Liver (tissue), 9 donors: ENCODE data around the gene ACSF2. TPM values are rescaled to one million over a fixed set of nuclear protein-coding genes. Genes with fewer than 3 reads are reported as not detected.
"Not testable (repeated sequence)": the region's sequence is repeated elsewhere in the genome, so short reads cannot be mapped to it uniquely, and the experiment has no call there.

Source experiments
- DNase-seq: peaks from one replicate; pipeline ENCODE4 v3.0.0-alpha.2; 2017; ENCODE audit warnings: low spot score
- H3K27ac ChIP-seq, 2 donors: one replicate each; pipeline ENCODE4 v1.7.0; 2013; ENCODE audit warnings: inconsistent platforms in 2 of 2, low read length in 2 of 2, control low read depth in 1 of 2, low read depth in 1 of 2, mild to moderate bottlenecking in 1 of 2
- H3K27me3 ChIP-seq, 4 donors: one replicate each; pipeline versions ENCODE4 v1.6.1 to v1.7.0; 2013; ENCODE audit warnings: low read length in 3 of 4, inconsistent platforms in 1 of 4, mild to moderate bottlenecking in 1 of 4, moderate library complexity in 1 of 4; ENCODE audit not compliant: control insufficient read depth in 4 of 4, insufficient read depth in 4 of 4
- H3K36me3 ChIP-seq, 4 donors: one replicate each; pipeline versions ENCODE4 v1.6.1 to v1.7.0; 2013; ENCODE audit warnings: low read length in 3 of 4, mild to moderate bottlenecking in 3 of 4, low read depth in 1 of 4, moderate library complexity in 1 of 4; ENCODE audit not compliant: control insufficient read depth in 4 of 4, insufficient read depth in 3 of 4
- H3K4me1 ChIP-seq, 4 donors: one replicate each; pipeline versions ENCODE4 v1.6.1 to v1.7.0; 2013; ENCODE audit warnings: low read length in 3 of 4, mild to moderate bottlenecking in 3 of 4, moderate library complexity in 1 of 4; ENCODE audit not compliant: control insufficient read depth in 4 of 4, insufficient read depth in 4 of 4
- H3K4me3 ChIP-seq, 3 donors: one replicate each; pipeline versions ENCODE4 v1.6.1 to v1.7.0; 2013; ENCODE audit warnings: low read length in 3 of 3, control low read depth in 1 of 3, low read depth in 1 of 3, mild to moderate bottlenecking in 1 of 3
- H3K9ac ChIP-seq, 2 donors: one replicate each; pipeline ENCODE4 v1.7.0; 2013; ENCODE audit warnings: low read length in 2 of 2, mild to moderate bottlenecking in 2 of 2, moderate library complexity in 2 of 2, control low read depth in 1 of 2, low read depth in 1 of 2
- H3K9me3 ChIP-seq, 4 donors: one replicate each; pipeline versions ENCODE4 v1.6.1 to v1.7.0; 2013; ENCODE audit warnings: low read length in 3 of 4; ENCODE audit not compliant: control insufficient read depth in 4 of 4
- EGR1 ChIP-seq, 2 donors: IDR thresholded peaks; 2 replicates each; pipeline ENCODE4 v1.6.1; 2016 to 2018; ENCODE audit warnings: antibody characterized with exemption in 2 of 2, low read depth in 2 of 2
- FOXA1 ChIP-seq: IDR thresholded peaks from 2 replicates; pipeline ENCODE4 v1.6.1; 2016; ENCODE audit warnings: antibody characterized with exemption
- FOXA2 ChIP-seq: IDR thresholded peaks from 2 replicates; pipeline ENCODE4 v1.6.1; 2016; ENCODE audit warnings: antibody characterized with exemption
- GABPA ChIP-seq, 2 donors: IDR thresholded peaks in 1 of 2; conservative IDR thresholded peaks in 1 of 2; 2 replicates each; pipeline ENCODE4 v1.6.1; 2016; ENCODE audit warnings: antibody characterized with exemption in 2 of 2, mild to moderate bottlenecking in 1 of 2, moderate library complexity in 1 of 2
- HNF4A ChIP-seq, 2 donors: conservative IDR thresholded peaks; 2 replicates each; pipeline ENCODE4 v1.6.1; 2016; ENCODE audit warnings: antibody characterized with exemption in 2 of 2, mild to moderate bottlenecking in 2 of 2
- HNF4G ChIP-seq: IDR thresholded peaks from 2 replicates; pipeline ENCODE4 v1.6.1; 2016; ENCODE audit warnings: antibody characterized with exemption
- JUND ChIP-seq, 2 donors: IDR thresholded peaks; 2 replicates each; pipeline ENCODE4 v1.6.1; 2016; ENCODE audit warnings: antibody characterized with exemption in 2 of 2
- NR2F2 ChIP-seq: IDR thresholded peaks from 2 replicates; pipeline ENCODE4 v1.6.1; 2016; ENCODE audit warnings: antibody characterized with exemption
- RAD21 ChIP-seq, 2 donors: IDR thresholded peaks; 2 replicates each; pipeline ENCODE4 v1.6.1; 2016; ENCODE audit warnings: antibody characterized with exemption in 2 of 2, mild to moderate bottlenecking in 2 of 2
- RXRA ChIP-seq, 2 donors: IDR thresholded peaks; 2 replicates each; pipeline ENCODE4 v1.6.1; 2017 to 2018; ENCODE audit warnings: antibody characterized with exemption in 2 of 2, mild to moderate bottlenecking in 1 of 2
- SP1 ChIP-seq: IDR thresholded peaks from 2 replicates; pipeline ENCODE4 v1.6.1; 2018; ENCODE audit warnings: antibody characterized with exemption, mild to moderate bottlenecking
- TAF1 ChIP-seq: conservative IDR thresholded peaks from 2 replicates; pipeline ENCODE4 v1.6.1; 2016; ENCODE audit warnings: antibody characterized with exemption, mild to moderate bottlenecking
- YY1 ChIP-seq: IDR thresholded peaks from 2 replicates; pipeline ENCODE4 v1.6.1; 2016; ENCODE audit warnings: antibody characterized with exemption, mild to moderate bottlenecking
- WGBS: extraction: QIAGEN DNeasy Blood & Tissue Kit; methylation state at CpG from one replicate; pipeline ENCODE4 v1.1.7; 2013; 5-methylcytosine and 5-hydroxymethylcytosine counted together
- polyA plus RNA-seq, 2 donors: library from polyadenylated mRNA; stranded (reverse) in 1 of 2; unstranded in 1 of 2; fragments of 200-250 nt in 1 of 2; fragments of >200 nt in 1 of 2; fragmentation: Nextera tagmentation in 1 of 2; extraction: Ambion mirVana in 1 of 2; gene quantifications; one replicate each; pipeline versions ENCODE4 v1.2.1 to v1.2.3, GENCODE V29; 2013 to 2015
- total RNA-seq, 2 donors: library from RNA; depleted of rRNA; stranded (reverse); fragments of >200 nt; gene quantifications; one replicate each; pipeline ENCODE4 v1.2.3, GENCODE V29; 2014
- TF ChIP-seq, protein P1 (sequence below): IDR thresholded peaks from 2 replicates; pipeline ENCODE4 v1.6.1; 2016; ENCODE audit warnings: antibody characterized with exemption
- TF ChIP-seq, protein P2 (sequence below): IDR thresholded peaks from 2 replicates; pipeline ENCODE4 v1.6.1; 2016; ENCODE audit warnings: antibody characterized with exemption
- TF ChIP-seq, protein P3 (sequence below): IDR thresholded peaks from 2 replicates; pipeline ENCODE4 v1.6.1; 2016; ENCODE audit warnings: antibody characterized with exemption
- TF ChIP-seq, protein P4 (sequence below): IDR thresholded peaks from 2 replicates; pipeline ENCODE4 v1.6.1; 2016; ENCODE audit warnings: antibody characterized with exemption, mild to moderate bottlenecking
- TF ChIP-seq, protein P5 (sequence below): fragments of 150-350 bp; IDR thresholded peaks from 2 replicates; pipeline ENCODE4 v1.5.1; 2017; ENCODE audit warnings: improper control_type of control experiment, low read depth, low read length; ENCODE audit not compliant: missing input control
- donor health status: healthy.
- donor health status: healthy.
- donor health status: healthy.
- donor health status: healthy.
- donor health status: healthy.

ACSF2 gene
- total and polyA plus RNA-seq, 4 donors: 18.9 to 34.3 (median 21.1) TPM

DNA sequence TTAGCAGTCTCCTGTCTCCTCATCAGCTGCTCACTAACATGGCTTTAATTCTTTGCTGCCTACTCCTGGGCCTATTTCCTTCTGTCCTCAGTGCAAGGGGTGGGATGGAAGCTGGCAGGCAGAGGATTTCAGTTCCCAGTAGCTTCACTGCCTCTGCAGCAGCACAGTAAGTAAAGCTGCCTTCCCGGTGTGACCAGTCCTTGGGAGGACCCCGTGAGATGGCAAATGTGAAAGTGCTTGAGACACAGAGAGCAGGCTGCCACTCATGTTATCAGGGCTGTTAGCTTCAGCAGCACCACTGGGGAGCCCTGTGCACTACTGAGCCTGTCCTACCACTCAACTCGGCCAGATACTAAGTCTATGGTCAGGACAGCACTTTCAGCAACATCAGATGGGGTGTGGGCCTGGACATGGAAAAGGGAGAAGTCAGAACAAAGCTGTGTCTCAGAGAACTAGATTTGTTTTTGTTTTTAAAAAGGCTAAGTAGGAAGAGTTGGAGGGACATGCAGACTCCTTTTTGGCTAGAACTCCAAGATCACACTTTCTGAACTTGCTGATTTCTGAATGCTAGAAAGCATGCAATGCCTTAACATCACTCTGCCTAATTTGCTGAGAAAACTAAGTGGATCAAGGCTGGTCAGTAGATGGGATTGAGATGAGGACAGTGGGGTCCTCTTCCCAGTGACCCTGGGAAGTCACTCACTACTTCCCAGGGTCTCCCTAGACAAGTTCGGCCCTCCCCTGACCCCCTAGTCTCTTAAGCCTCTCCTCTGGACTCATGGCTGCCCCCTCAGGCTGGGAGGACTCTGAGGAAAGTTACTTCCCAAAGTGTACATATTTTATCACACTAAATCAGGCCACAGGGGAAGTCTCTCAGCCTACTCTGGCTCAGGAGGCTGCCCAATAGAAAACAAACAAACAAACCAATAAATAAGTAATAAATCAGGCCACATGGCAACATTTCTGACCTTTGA, 1.1 kb downstream of the ACSF2 start:
- peak overlapping the region; percentile 59 to 85 (median 77) for H3K4me3 ChIP-seq
- peaks cover 0 to 3% (median 0%) of the 10 kb centered on the region in 4 donors for H3K36me3 ChIP-seq
- H3K27me3 ChIP-seq: no peaks in the 10 kb centered on the region
- no peak for DNase-seq
- peak overlapping the region; percentile 39 to 58 for H3K27ac ChIP-seq
- H3K4me1 ChIP-seq: peaks cover 22 to 51% (median 45%) of the 10 kb centered on the region in 4 donors
- H3K9me3 ChIP-seq: no peaks in the 10 kb centered on the region
- TF ChIP-seq RAD21 (IDR thresholded peaks at IDR 0.05) (peak in 1 of 2 donors; percentile 11), FOXA2 (no peak), HNF4A (conservative IDR thresholded peaks at IDR 0.05) (peak in 1 of 2 donors; percentile 36)
- WGBS: 14% methylated on average over 4 of the region's 4 CpGs
- peak overlapping the region; percentile 14 to 40 for H3K9ac ChIP-seq

DNA sequence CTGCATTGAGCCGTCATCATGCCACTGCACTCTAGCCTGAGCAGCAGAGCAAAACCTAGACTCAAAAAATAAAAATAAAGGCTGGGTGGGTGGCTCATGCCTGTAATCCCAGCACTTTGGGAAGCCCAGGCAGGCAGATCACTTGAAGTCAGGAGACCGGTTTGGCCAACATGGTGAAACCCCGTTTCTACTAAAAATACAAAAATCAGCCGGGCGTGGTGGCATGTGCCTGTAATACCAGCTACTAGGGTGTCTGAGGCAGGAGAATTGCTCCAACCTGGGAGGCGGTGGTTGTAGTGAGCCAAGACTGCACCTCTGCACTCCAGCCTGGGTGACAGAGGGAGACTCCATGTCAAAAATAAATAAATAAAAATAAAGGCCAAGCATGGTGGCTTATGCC, 2.1 kb downstream of the ACSF2 start:
- not testable (repeated sequence) for H3K9me3 ChIP-seq, DNase-seq, H3K36me3 ChIP-seq, H3K4me3 ChIP-seq, H3K9ac ChIP-seq, H3K27me3 ChIP-seq
- 77% methylated on average over 6 of the region's 6 CpGs for WGBS
- H3K4me1 ChIP-seq: peaks cover 22 to 47% (median 44%) of the 10 kb centered on the region in 4 donors
- peak overlapping the region in 1 of 2 donors; percentile 45 for H3K27ac ChIP-seq

DNA sequence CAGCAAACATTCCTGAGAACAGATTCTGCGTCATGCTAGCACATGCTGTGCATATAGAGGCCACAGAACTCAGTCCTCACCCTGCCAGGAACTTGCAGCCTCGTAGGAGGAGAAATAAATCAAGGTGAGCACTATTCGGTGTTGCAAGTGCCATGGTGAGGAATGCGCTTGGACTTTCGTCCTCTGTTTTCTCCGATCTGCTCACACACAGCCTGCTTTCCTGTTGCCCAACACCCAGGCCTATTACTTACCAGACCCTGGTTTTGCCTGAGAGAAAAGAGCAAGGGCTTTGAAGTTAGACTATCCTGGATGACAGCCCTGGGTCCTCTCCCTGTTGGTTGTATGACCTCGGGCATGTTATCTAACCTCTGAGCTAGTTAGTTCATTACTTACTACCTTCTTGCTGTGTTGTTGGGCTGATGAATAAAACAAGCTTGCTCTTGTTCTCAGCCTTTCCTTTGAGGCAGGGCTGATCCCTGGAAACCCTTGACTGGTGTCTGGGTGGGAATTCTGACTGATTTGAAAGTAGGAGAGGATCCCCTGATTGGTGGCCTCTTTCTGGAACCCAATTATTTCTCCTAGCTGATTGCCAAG, 2.9 kb downstream of the ACSF2 start:
- H3K27me3 ChIP-seq: no peaks in the 10 kb centered on the region
- no peak overlapping the region for H3K4me3 ChIP-seq
- H3K4me1 ChIP-seq: peaks cover 19 to 47% (median 43%) of the 10 kb centered on the region in 4 donors
- WGBS: 31% methylated on average over 7 of the region's 7 CpGs
- no peak for DNase-seq
- H3K9ac ChIP-seq: peak overlapping the region in 1 of 2 donors; percentile 22
- TF ChIP-seq GABPA (IDR thresholded peaks at IDR 0.05 in 1 of 2, conservative IDR thresholded peaks at IDR 0.05 in 1 of 2) (no peak), HNF4A (conservative IDR thresholded peaks at IDR 0.05) (peak; percentile 90 to 92), RAD21 (IDR thresholded peaks at IDR 0.05) (peak in 1 of 2 donors; percentile 52), JUND (IDR thresholded peaks at IDR 0.05) (peak; percentile 57), RXRA (IDR thresholded peaks at IDR 0.05) (peak; percentile 75 to 85), NR2F2 (peak; percentile 28), TAF1 (no peak), SP1 (peak; percentile 88), EGR1 (IDR thresholded peaks at IDR 0.05; ENCODE audit: low read depth in 2 of 2) (no peak), FOXA2 (no peak), FOXA1 (no peak), HNF4G (peak; percentile 85), YY1 (peak; percentile 43)
- TF ChIP-seq, protein P1, sequence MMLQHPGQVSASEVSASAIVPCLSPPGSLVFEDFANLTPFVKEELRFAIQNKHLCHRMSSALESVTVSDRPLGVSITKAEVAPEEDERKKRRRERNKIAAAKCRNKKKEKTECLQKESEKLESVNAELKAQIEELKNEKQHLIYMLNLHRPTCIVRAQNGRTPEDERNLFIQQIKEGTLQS: peak; percentile 41
- TF ChIP-seq, protein P2, sequence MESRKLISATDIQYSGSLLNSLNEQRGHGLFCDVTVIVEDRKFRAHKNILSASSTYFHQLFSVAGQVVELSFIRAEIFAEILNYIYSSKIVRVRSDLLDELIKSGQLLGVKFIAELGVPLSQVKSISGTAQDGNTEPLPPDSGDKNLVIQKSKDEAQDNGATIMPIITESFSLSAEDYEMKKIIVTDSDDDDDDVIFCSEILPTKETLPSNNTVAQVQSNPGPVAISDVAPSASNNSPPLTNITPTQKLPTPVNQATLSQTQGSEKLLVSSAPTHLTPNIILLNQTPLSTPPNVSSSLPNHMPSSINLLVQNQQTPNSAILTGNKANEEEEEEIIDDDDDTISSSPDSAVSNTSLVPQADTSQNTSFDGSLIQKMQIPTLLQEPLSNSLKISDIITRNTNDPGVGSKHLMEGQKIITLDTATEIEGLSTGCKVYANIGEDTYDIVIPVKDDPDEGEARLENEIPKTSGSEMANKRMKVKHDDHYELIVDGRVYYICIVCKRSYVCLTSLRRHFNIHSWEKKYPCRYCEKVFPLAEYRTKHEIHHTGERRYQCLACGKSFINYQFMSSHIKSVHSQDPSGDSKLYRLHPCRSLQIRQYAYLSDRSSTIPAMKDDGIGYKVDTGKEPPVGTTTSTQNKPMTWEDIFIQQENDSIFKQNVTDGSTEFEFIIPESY: peak; percentile 29
- TF ChIP-seq, protein P3, sequence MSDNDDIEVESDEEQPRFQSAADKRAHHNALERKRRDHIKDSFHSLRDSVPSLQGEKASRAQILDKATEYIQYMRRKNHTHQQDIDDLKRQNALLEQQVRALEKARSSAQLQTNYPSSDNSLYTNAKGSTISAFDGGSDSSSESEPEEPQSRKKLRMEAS: peak; percentile 58
- TF ChIP-seq, protein P4, sequence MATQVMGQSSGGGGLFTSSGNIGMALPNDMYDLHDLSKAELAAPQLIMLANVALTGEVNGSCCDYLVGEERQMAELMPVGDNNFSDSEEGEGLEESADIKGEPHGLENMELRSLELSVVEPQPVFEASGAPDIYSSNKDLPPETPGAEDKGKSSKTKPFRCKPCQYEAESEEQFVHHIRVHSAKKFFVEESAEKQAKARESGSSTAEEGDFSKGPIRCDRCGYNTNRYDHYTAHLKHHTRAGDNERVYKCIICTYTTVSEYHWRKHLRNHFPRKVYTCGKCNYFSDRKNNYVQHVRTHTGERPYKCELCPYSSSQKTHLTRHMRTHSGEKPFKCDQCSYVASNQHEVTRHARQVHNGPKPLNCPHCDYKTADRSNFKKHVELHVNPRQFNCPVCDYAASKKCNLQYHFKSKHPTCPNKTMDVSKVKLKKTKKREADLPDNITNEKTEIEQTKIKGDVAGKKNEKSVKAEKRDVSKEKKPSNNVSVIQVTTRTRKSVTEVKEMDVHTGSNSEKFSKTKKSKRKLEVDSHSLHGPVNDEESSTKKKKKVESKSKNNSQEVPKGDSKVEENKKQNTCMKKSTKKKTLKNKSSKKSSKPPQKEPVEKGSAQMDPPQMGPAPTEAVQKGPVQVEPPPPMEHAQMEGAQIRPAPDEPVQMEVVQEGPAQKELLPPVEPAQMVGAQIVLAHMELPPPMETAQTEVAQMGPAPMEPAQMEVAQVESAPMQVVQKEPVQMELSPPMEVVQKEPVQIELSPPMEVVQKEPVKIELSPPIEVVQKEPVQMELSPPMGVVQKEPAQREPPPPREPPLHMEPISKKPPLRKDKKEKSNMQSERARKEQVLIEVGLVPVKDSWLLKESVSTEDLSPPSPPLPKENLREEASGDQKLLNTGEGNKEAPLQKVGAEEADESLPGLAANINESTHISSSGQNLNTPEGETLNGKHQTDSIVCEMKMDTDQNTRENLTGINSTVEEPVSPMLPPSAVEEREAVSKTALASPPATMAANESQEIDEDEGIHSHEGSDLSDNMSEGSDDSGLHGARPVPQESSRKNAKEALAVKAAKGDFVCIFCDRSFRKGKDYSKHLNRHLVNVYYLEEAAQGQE: peak; percentile 35
- TF ChIP-seq, protein P5, sequence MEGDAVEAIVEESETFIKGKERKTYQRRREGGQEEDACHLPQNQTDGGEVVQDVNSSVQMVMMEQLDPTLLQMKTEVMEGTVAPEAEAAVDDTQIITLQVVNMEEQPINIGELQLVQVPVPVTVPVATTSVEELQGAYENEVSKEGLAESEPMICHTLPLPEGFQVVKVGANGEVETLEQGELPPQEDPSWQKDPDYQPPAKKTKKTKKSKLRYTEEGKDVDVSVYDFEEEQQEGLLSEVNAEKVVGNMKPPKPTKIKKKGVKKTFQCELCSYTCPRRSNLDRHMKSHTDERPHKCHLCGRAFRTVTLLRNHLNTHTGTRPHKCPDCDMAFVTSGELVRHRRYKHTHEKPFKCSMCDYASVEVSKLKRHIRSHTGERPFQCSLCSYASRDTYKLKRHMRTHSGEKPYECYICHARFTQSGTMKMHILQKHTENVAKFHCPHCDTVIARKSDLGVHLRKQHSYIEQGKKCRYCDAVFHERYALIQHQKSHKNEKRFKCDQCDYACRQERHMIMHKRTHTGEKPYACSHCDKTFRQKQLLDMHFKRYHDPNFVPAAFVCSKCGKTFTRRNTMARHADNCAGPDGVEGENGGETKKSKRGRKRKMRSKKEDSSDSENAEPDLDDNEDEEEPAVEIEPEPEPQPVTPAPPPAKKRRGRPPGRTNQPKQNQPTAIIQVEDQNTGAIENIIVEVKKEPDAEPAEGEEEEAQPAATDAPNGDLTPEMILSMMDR: no peak
- H3K36me3 ChIP-seq: peaks cover 0 to 3% (median 0%) of the 10 kb centered on the region in 4 donors
- H3K27ac ChIP-seq: peak overlapping the region; percentile 47 to 76
- H3K9me3 ChIP-seq: no peaks in the 10 kb centered on the region
